T-helper 1 cell treated with Interleukin-12 subunit alpha and Interleukin-12 subunit beta and Interleukin-4 antibody, amounts not matched to agents 30 ng/mL and 1 ng/mL, for 36 hours (primary cell): Measurements from ENCODE around the gene CDH4. TPM values are rescaled to one million over a fixed set of nuclear protein-coding genes. Genes with fewer than 3 reads are reported as not detected.

ENCODE experiments used
- intact Hi-C: fragments of 100-400 bp; cut with micrococcal nuclease; formaldehyde crosslinking; loops from one replicate; pipeline ENCODE4 v1.15.1; 2024
- total RNA-seq: library from RNA; stranded (reverse); gene quantifications from 2 replicates; pipeline ENCODE4 v1.2.3, GENCODE V29; 2022

Gene CDH4
- total RNA-seq, 1 donor from 2014 or later, result not detected

DNA sequence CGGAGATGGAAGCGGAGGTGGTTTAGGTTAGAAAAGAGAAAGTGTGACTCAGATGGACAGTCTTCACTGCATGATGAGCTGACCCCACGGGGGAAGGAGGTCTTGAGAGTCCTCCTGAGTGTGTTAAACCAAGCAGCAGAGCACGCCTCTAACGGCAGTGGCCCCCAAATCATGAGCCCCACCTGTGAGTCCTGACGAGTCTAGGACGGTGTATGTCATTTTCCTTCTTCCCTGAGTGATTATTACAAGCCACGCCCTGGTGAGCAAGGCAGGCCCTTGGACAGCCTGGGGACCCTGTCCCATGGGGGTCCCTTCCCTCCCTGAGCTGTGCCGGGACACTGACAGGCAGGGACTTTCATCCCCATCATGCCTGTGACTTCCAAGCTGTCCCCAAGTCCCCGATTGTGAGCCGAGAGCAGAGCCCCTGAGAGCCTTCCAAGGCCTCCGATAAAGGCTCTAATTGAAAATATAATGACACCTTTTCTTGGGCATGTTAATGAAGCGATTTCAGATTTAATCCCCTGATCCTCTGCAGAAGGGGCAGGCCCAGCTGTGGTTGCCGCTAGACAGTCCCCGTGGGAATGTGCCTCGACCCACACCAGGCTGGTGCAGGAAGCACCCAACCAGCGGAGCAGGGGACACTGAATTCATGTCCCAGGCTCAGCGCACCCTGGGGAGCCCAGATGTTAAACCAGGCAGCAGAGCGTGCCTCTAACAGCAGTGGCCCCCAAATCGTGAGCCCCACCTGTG is 493.5 kb downstream of the CDH4 start:
- intact Hi-C loops, result no loop called here

GRCh38 chr20:61746147-61746646 is 494.1 kb downstream of the CDH4 start:
- intact Hi-C loops, result no loop called here

- intact Hi-C loops, result no loop called here
These were observed 494.7 kb downstream of the CDH4 start for GRCh38 chr20:61746781-61747180.

GRCh38 chr20:61748376-61748775 is 496.3 kb downstream of the CDH4 start:
- intact Hi-C loops, result no loop called here

DNA sequence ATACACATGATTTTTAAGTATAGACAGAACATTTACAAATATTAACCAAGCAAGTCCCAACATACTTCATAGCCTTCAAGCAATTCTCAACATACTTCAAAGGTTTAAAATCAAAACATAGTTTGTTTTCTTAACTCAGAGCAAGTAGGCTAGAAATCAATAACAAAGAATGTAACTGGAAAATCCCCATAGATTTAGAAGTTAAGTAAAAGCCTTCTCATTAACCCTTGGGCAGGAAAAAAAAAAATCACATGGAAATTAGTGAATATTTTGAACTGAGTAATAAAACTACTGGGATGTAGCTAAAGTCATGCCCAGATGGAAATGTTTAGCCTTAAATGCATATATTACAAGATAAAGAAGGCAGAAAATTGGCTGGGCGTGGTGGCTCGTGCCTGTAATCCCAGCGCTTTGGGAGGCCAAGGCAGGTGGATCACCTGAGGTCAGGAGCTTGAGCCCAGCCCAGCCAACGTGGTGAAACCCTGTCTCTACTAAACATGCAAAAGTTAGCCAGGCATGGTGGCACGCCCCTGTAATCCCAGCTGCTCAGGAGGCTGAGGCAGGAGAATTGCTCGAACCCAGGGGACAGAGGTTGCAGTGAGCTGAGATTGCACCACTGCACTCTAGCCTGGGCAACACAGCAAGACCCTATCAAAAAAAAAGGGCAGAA is 497.5 kb downstream of the CDH4 start:
- intact Hi-C loops, result no loop called here

DNA sequence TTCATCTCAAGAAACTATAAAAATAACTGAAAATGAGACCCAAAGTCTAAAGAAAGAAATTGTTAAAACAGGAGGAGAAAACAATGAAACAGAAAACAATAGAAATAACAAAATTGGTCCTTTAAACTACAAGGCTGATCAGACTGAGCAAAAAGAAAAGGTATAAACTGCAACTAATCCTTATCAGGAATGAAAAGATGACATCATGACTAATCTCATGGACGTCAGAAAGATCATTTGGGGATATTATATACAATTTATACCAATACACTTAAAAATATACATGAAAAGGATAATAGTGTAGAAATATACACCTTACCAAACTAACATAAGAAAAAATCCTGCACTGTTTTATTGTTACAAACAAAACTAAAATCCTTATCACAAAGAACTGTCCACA is 498.0 kb downstream of the CDH4 start:
- intact Hi-C loops, result no loop called here

DNA sequence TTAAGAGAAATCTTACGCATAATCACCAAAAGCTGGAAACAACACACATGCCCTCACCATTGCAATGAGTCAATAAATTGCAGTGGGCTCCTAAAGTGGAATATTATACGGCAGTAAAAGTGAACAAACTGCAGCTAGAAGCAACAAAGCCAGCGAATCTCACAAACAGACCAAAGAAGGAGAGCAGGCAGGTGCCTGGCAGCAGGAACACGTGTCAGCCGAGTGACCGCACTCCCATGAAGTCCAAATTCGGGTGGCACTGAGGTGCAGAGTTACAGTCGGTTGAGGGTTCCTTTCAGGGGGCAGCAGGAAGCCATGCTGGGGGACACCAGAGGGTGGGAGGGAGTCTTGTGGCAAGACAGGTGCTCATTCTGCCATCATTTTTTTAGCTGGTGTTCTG is 500.5 kb downstream of the CDH4 start:
- intact Hi-C loops, result no loop called here

- intact Hi-C loops, result no loop called here
These were observed 501.4 kb downstream of the CDH4 start for GRCh38 chr20:61753316-61753942.

- intact Hi-C loops, result no loop called here
These were observed 502.2 kb downstream of the CDH4 start for GRCh38 chr20:61753987-61754956.

DNA sequence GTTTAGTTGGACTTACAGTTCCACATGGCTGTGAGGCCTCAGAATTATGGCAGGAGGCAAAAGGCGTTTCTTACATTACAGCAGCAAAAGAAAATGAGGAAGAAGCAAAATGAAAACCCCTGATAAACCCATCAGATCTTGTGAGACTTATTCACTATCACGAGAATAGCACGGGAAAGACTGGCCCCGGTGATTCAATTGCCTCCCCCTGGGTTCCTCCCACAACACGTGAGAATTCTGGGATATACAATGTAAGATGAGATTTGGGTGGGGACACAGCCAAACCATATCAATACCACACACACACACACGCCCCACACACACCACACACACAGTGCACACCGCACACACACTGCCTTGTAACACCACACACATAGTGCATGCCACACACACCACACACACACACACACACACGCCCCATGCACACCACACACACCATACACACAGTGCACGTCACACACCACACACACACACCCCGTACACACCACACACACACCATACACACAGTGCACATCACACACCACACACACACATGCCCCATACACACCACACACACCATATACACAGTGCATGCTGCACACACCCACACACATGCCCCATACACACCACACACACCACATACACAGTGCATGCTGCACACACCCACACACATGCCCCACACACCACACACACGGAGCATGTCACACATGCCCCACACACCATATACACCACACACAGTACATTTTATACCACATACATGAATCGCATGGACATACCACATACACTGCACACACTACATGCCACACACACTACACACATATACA is 503.1 kb downstream of the CDH4 start:
- intact Hi-C loops, result no loop called here

GRCh38 chr20:61755971-61756845 is 504.1 kb downstream of the CDH4 start:
- intact Hi-C loops, result no loop called here

- intact Hi-C loops, result no loop called here
These were observed 505.1 kb downstream of the CDH4 start for GRCh38 chr20:61756966-61757677.

- intact Hi-C loops, result no loop called here
These were observed 505.9 kb downstream of the CDH4 start for GRCh38 chr20:61757678-61758563.

- intact Hi-C loops, result no loop called here
These were observed 506.6 kb downstream of the CDH4 start for GRCh38 chr20:61758564-61759200.

GRCh38 chr20:61759286-61760065 is 507.4 kb downstream of the CDH4 start:
- intact Hi-C loops, result no loop called here

DNA sequence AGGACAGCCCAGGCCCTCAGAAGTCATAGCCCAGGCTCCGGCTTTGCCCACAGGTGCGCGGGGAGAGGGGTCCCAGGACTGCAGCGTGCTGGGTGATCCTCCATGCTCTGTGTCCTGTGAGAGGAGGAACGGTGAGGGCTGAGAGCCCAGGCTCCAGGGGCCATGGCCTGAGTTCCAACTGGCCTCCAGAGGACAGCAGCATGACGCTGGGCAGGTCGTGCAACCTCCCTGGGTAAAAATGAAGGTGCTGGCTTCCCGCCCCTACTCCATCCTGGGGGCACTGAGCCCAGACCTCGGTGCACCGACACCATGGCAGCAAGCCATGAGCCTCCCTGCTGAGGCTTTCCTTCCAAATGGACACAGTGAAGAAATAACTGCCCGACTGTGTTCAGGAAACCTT is 508.3 kb downstream of the CDH4 start:
- intact Hi-C loops, result no loop called here
